Kidney (tissue), 14 donors: ENCODE measurements around the gene IGF1R. TPM values are rescaled to one million over a fixed set of nuclear protein-coding genes. Genes with fewer than 3 reads are reported as not detected.
A peak's percentile ranks its signal among the peaks of the same experiment; 100 is the strongest.

Experiments used
- DNase-seq, 5 donors: peaks; one replicate each; pipeline ENCODE4 v3.0.0-alpha.2; 2013 to 2020
- FAIRE-seq: peaks from 2 replicates; lab custom pipeline; 2012; peaks lifted over from hg19 to GRCh38; lab: Jason Lieb, UNC
- H3K27ac ChIP-seq, 2 donors: one replicate each; pipeline ENCODE4 v1.7.0; 2013; ENCODE audit warnings: low read depth in 2 of 2, low read length in 2 of 2, inconsistent platforms in 1 of 2
- H3K27me3 ChIP-seq: one replicate; pipeline ENCODE4 v1.7.1; 2013; ENCODE audit warnings: low read length, inconsistent platforms; ENCODE audit not compliant: control insufficient read depth, insufficient read depth
- H3K36me3 ChIP-seq, 3 donors: one replicate each; pipeline versions ENCODE4 v1.7.0 to v1.7.1; 2013; ENCODE audit warnings: low read length in 3 of 3, control low read depth in 1 of 3, inconsistent platforms in 1 of 3; ENCODE audit not compliant: insufficient read depth in 3 of 3, control insufficient read depth in 2 of 3
- H3K4me1 ChIP-seq, 3 donors: one replicate each; pipeline versions ENCODE4 v1.7.0 to v1.7.1; 2013; ENCODE audit warnings: low read length in 3 of 3, inconsistent platforms in 1 of 3, low read depth in 1 of 3; ENCODE audit not compliant: control insufficient read depth in 2 of 3, insufficient read depth in 2 of 3
- H3K4me3 ChIP-seq, 3 donors: one replicate each; pipeline versions ENCODE4 v1.7.0 to v1.8.1; 2013; ENCODE audit warnings: low read length in 3 of 3, control low read depth in 1 of 3, inconsistent platforms in 1 of 3
- H3K9ac ChIP-seq, 3 donors: one replicate each; pipeline versions ENCODE4 v1.7.0 to v1.7.1; 2013; ENCODE audit warnings: low read length in 3 of 3, control low read depth in 1 of 3, inconsistent platforms in 1 of 3
- H3K9me3 ChIP-seq, 3 donors: one replicate each; pipeline versions ENCODE4 v1.7.0 to v1.7.1; 2013; ENCODE audit warnings: low read length in 3 of 3, control low read depth in 1 of 3, inconsistent platforms in 1 of 3; ENCODE audit not compliant: control insufficient read depth in 2 of 3, insufficient read depth in 1 of 3
- intact Hi-C: fragments of 100-400 bp; cut with DNase I; formaldehyde crosslinking; loops from one replicate; pipeline ENCODE4 v1.11.1; 2022
- polyA plus RNA-seq: library from polyadenylated mRNA; stranded (reverse); fragments of 350-450 nt; fragmentation: Illumina TruSeq; extraction: RNeasy Lipid Tissue Mini Kit (QIAGEN cat#74804); gene quantifications from one replicate; pipeline ENCODE4 v1.2.3, GENCODE V29; 2014; ENCODE audit warnings: low read depth, low replicate concordance; ENCODE audit not compliant: insufficient read depth
- total RNA-seq: library from RNA; stranded (reverse); fragmentation: NEBNext Ultra II Directional; extraction: Animal tissue kit (Norgen Biotek cat#: 25700); gene quantifications from one replicate; pipeline ENCODE4 v1.2.1, GENCODE V29; 2021
- TF ChIP-seq, protein P1 (sequence below): IDR thresholded peaks from 3 replicates; pipeline ENCODE4 v1.5.1; 2012; ENCODE audit warnings: mild to moderate bottlenecking, moderate library complexity, borderline replicate concordance; ENCODE audit not compliant: insufficient read depth; ENCODE audit errors: extremely low read depth
- donor health status: control.
- donor health status: control.
- donor health status: control.
- donor health status: control.
- donor health status: control.
- donor health status: DM: yes; HTN: yes; CAD: no.
- donor health status: Normal renal cell carcinoma (clear cell type).

The IGF1R gene
- total and polyA plus RNA-seq, 2 donors from 2014 or later: 6.5 to 73.2 TPM

DNA sequence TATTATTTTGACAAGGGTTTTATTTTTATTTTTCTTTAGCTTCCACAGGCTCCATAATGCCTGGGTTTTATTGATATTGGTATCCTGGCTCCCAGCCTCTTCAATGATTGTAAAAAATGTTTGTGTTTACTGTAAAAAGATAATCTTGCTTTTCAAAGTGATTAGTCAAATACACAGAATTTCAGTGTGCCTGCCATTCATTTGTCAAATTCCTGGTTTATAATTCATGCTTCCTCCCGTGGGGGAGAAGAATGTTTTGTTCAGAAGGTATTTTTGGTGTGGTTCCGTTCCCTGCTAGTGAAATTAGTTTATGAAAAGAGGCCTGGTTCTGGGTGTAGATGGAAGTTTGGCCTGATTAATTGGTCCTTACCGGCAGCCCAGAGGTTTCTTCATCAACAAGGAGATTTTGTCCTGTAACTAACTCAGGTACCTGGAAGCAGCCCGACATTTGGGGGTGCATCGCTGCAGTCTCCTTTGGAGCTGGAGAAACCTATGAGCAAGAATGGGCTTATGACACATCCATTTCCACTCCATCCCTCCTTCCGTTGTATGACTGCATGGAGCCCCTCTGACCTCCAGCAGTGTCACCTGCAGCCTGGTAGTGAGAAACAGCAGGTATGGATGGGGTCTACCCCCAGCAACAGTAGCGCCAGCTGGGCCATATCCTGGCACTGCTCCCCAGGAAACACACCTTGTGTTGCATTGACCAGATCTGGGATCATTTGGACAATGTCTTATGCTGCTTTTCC lies 257.8 kb downstream of the IGF1R start:
- H3K9ac ChIP-seq: no peak overlapping the region
- no peak overlapping the region for H3K4me3 ChIP-seq
- H3K9me3 ChIP-seq: no peaks in the 10 kb centered on the region
- no peak for FAIRE-seq
- no peak for DNase-seq
- no peaks in the 10 kb centered on the region for H3K27me3 ChIP-seq
- H3K36me3 ChIP-seq: peaks cover 0 to 15% (median 3%) of the 10 kb centered on the region in 3 donors
- peaks cover 0 to 25% (median 18%) of the 10 kb centered on the region in 3 donors for H3K4me1 ChIP-seq
- intact Hi-C loops: no loop called here
- no peak overlapping the region for H3K27ac ChIP-seq
- TF ChIP-seq, protein P1, sequence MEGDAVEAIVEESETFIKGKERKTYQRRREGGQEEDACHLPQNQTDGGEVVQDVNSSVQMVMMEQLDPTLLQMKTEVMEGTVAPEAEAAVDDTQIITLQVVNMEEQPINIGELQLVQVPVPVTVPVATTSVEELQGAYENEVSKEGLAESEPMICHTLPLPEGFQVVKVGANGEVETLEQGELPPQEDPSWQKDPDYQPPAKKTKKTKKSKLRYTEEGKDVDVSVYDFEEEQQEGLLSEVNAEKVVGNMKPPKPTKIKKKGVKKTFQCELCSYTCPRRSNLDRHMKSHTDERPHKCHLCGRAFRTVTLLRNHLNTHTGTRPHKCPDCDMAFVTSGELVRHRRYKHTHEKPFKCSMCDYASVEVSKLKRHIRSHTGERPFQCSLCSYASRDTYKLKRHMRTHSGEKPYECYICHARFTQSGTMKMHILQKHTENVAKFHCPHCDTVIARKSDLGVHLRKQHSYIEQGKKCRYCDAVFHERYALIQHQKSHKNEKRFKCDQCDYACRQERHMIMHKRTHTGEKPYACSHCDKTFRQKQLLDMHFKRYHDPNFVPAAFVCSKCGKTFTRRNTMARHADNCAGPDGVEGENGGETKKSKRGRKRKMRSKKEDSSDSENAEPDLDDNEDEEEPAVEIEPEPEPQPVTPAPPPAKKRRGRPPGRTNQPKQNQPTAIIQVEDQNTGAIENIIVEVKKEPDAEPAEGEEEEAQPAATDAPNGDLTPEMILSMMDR: no peak

DNA sequence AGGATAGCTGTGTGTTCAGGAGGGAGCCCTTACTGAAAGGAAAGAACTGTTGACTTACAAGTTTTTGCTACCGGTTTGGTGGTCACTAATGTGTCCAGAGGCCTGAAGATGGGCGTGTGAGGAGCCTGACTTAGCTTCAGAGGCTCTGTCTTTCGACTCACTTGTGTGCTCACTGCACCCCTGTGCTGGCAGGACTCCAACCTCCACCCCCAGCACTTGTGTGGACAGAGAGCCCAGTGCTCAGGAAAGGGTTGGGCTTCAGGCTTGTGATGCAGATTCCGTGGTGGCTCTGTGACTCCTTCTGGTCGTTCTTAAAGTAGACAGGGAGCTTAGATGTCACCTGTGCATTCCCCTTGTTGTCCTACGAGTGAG lies 258.4 kb downstream of the IGF1R start:
- TF ChIP-seq, protein P1: no peak
- Histone ChIP-seq H3K4me3 (no peak overlapping the region), H3K9me3 (no peaks in the 10 kb centered on the region), H3K4me1 (peaks cover 0 to 25% (median 18%) of the 10 kb centered on the region in 3 donors), H3K36me3 (peaks cover 2 to 21% (median 8%) of the 10 kb centered on the region in 3 donors), H3K9ac (no peak overlapping the region), H3K27me3 (no peaks in the 10 kb centered on the region), H3K27ac (peak overlapping the region in 1 of 2 donors; percentile 48)
- DNase-seq (no peak), FAIRE-seq (no peak)
- intact Hi-C loops: no loop called here

DNA sequence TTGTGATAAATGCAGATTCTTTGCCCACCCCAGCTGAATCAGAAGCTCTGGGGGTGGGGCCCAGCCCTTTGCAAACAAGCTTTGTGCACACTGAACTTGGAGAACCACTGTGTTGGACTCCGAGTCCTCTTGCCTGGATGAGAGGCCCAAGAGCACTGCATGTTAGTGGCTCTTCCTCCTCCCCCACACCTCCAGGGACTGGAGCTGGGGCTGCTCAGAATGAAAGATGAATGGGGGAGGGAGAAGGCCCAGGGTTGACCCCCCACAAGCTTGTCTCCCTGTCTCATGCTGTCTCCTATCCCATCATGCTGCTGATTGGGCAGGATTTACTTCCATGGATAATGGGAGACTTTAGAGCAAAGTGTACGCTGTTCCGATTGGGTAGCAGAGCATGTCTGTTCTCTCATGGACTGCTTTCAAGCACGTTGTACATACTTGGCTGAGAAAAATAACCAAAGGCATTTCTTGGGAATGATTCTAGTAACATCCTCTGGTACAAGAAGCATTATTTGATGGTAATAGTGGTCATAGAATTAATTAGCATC lies 259.7 kb downstream of the IGF1R start:
- Histone ChIP-seq H3K27me3 (no peaks in the 10 kb centered on the region), H3K4me1 (peaks cover 0 to 22% (median 18%) of the 10 kb centered on the region in 3 donors), H3K9me3 (no peaks in the 10 kb centered on the region), H3K4me3 (no peak overlapping the region), H3K9ac (no peak overlapping the region), H3K36me3 (peaks cover 3 to 31% (median 18%) of the 10 kb centered on the region in 3 donors), H3K27ac (peak overlapping the region; percentile 23 to 34)
- DNase-seq (peak in 4 of 5 donors; percentile 36 to 75 (median 56)), FAIRE-seq (no peak)
- intact Hi-C loops: no loop called here
- TF ChIP-seq, protein P1: no peak
